DND-41 (cell line): ENCODE data around the gene ESAM.

Experiments
- ATAC-seq: fragments of 200-7000 bp; cut with Tn5 transposase; 3 replicates; pipeline ENCODE4 v1.9.1; 2021; ENCODE audit warnings: low read depth; ENCODE audit not compliant: insufficient read depth
- DNase-seq: peaks from one replicate; pipeline ENCODE4 v3.0.0-alpha.2; 2020
- H2AFZ ChIP-seq: 2 replicates; pipeline ENCODE4 v1.6.0; 2012; ENCODE audit warnings: low read depth, low read length
- H3K27ac ChIP-seq: 2 replicates; pipeline ENCODE4 v1.5.1; 2012; ENCODE audit warnings: low read length, inconsistent platforms
- H3K27me3 ChIP-seq: fragments of 200-600 bp; sonication (generic); 2 replicates; pipeline ENCODE4 v1.6.0; 2012; ENCODE audit warnings: low read length, mild to moderate bottlenecking, inconsistent platforms; ENCODE audit not compliant: insufficient read depth, poor library complexity
- H3K36me3 ChIP-seq: 2 replicates; pipeline ENCODE4 v1.5.1; 2012; ENCODE audit warnings: low read length, inconsistent platforms; ENCODE audit not compliant: insufficient read depth
- H3K4me1 ChIP-seq: 2 replicates; pipeline ENCODE4 v1.5.1; 2012; ENCODE audit warnings: mild to moderate bottlenecking, low read length; ENCODE audit not compliant: insufficient read depth
- H3K4me2 ChIP-seq: 2 replicates; pipeline ENCODE4 v1.6.0; 2012; ENCODE audit warnings: mild to moderate bottlenecking, moderate library complexity, low read length, inconsistent platforms; ENCODE audit not compliant: insufficient read depth
- H3K4me3 ChIP-seq, 2 experiments: fragments of 200-600 bp in 1 of 2; shearing (Covaris generic) in 1 of 2; 2 replicates each; pipeline ENCODE4 v1.5.1; 2012 to 2016; ENCODE audit warnings: inconsistent platforms in 2 of 2, low read length in 2 of 2, mild to moderate bottlenecking in 2 of 2, low read depth in 1 of 2, moderate library complexity in 1 of 2
- H3K79me2 ChIP-seq: 2 replicates; pipeline ENCODE4 v1.6.0; 2012; ENCODE audit warnings: low read length, inconsistent platforms; ENCODE audit not compliant: insufficient read depth
- H3K9ac ChIP-seq: 2 replicates; pipeline ENCODE4 v1.6.0; 2012; ENCODE audit warnings: low read depth, mild to moderate bottlenecking, inconsistent platforms, low read length, moderate library complexity
- H3K9me3 ChIP-seq: 2 replicates; pipeline ENCODE4 v1.5.1; 2012; ENCODE audit warnings: low read length, moderate library complexity, mild to moderate bottlenecking, inconsistent platforms; ENCODE audit not compliant: insufficient read depth, severe bottlenecking
- H4K20me1 ChIP-seq: 2 replicates; pipeline ENCODE4 v1.6.0; 2012; ENCODE audit warnings: low read length; ENCODE audit not compliant: insufficient read depth
- EZH2 ChIP-seq: IDR thresholded peaks from 3 replicates; pipeline ENCODE4 v1.6.1; 2012; ENCODE audit warnings: borderline replicate concordance, low read depth, mild to moderate bottlenecking, moderate library complexity, low read length, inconsistent platforms; ENCODE audit not compliant: severe bottlenecking
- TF ChIP-seq, protein P1 (sequence below): IDR thresholded peaks from 2 replicates; pipeline ENCODE4 v1.5.1; 2012; ENCODE audit warnings: borderline replicate concordance, low read length, moderate library complexity, mild to moderate bottlenecking; ENCODE audit not compliant: poor library complexity, severe bottlenecking; ENCODE audit errors: extremely low read depth

ESAM gene

DNA sequence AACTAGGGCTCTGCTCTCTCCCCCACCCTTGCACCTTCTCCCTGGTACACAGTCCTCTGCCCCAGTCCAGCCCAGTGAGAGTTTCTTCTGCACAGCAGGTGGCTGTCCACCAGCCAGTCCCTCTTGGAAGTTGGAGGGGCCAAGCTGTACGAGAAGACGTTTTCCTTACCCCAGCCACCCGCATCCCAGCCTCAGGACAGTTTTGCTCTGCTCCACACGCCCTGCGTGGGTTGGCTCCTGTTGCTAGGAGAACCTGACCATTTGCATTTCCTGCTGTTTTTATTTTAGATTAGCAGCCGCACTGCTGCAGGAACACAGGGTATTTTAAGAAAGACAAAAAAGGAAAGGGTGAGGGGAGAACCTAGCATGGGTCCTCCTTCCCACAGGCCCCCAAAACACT is 39.9 kb downstream of the ESAM start:
- Histone ChIP-seq H3K27ac (no peak overlapping the region), H3K4me2 (no peak overlapping the region), H3K4me1 (peaks cover 9% of the 10 kb centered on the region; the same call in 1 of the 2 replicates), H3K27me3 (peaks cover 90% of the 10 kb centered on the region), H3K9me3 (no peaks in the 10 kb centered on the region), H4K20me1 (peaks cover 30% of the 10 kb centered on the region), H2AFZ (no peak overlapping the region), H3K36me3 (no peaks in the 10 kb centered on the region), H3K9ac (no peak overlapping the region), H3K79me2 (no peaks in the 10 kb centered on the region), H3K4me3 (no peak overlapping the region)
- no peak for TF ChIP-seq EZH2
- TF ChIP-seq, protein P1, sequence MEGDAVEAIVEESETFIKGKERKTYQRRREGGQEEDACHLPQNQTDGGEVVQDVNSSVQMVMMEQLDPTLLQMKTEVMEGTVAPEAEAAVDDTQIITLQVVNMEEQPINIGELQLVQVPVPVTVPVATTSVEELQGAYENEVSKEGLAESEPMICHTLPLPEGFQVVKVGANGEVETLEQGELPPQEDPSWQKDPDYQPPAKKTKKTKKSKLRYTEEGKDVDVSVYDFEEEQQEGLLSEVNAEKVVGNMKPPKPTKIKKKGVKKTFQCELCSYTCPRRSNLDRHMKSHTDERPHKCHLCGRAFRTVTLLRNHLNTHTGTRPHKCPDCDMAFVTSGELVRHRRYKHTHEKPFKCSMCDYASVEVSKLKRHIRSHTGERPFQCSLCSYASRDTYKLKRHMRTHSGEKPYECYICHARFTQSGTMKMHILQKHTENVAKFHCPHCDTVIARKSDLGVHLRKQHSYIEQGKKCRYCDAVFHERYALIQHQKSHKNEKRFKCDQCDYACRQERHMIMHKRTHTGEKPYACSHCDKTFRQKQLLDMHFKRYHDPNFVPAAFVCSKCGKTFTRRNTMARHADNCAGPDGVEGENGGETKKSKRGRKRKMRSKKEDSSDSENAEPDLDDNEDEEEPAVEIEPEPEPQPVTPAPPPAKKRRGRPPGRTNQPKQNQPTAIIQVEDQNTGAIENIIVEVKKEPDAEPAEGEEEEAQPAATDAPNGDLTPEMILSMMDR = no peak
- no peak for DNase-seq
- no peak for ATAC-seq

DNA sequence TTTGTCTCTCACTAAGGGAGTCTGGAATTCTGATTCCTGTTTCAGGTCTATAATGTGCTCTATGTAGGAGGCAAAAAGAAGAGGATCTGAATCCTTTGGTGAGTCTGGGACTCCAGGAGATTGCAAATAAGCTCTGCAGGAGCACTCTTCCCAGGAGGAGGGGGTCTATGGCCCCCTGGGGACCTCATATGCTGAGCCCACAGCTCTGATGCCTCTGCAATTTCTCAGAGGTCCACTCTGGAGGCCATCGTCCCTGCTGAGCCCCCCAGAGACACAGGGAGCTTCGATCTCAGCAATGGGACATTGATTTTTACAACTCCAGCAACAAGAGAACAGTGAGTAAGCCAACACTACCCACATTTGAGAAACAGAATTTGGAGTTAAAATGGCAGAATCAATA is 42.6 kb downstream of the ESAM start:
- Histone ChIP-seq H3K4me2 (no peak overlapping the region), H3K9ac (no peak overlapping the region), H3K27me3 (peaks cover 80% of the 10 kb centered on the region), H4K20me1 (peaks cover 31% of the 10 kb centered on the region), H3K9me3 (no peaks in the 10 kb centered on the region), H3K27ac (no peak overlapping the region), H3K79me2 (no peaks in the 10 kb centered on the region), H3K36me3 (no peaks in the 10 kb centered on the region), H3K4me1 (peaks cover 9% of the 10 kb centered on the region; the same call in 1 of the 2 replicates), H2AFZ (no peak overlapping the region), H3K4me3 (no peak overlapping the region)
- TF ChIP-seq EZH2 = no peak
- TF ChIP-seq, protein P1 = no peak
- ATAC-seq (no peak), DNase-seq (no peak)

DNA sequence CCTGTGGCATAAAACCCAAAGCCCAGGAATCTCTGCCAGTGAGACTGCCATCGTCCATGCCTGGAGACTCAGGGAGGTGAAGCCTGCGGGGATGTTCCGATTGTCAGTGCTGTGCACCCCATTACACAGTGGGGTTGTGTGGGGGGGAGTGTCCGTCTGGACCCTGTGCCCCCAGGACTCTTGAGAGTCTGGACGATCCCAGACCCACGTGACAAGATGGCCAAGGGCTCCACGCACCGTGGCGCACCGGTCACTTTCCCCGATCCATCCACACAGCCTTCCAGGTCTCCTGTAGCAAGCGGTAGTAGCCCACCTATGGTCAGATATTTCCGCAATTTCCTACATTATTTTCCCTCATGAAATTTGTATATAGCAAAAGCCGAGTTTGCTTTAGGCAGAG is 43.3 kb downstream of the ESAM start:
- Histone ChIP-seq H3K4me2 (no peak overlapping the region), H3K27me3 (peaks cover 76% of the 10 kb centered on the region), H3K9ac (no peak overlapping the region), H3K4me3 (no peak overlapping the region), H3K4me1 (peaks cover 9% of the 10 kb centered on the region; the same call in 1 of the 2 replicates), H3K79me2 (no peaks in the 10 kb centered on the region), H3K9me3 (no peaks in the 10 kb centered on the region), H4K20me1 (peaks cover 26% of the 10 kb centered on the region), H3K36me3 (no peaks in the 10 kb centered on the region), H2AFZ (no peak overlapping the region), H3K27ac (no peak overlapping the region)
- DNase-seq = no peak
- TF ChIP-seq, protein P1 = no peak
- no peak for TF ChIP-seq EZH2
- no peak for ATAC-seq
